Measurements from ENCODE around the gene USP12.

The USP12 gene

GRCh38 chr13:27140060-27140459 is 31.6 kb downstream of the USP12 start:
- H3K4me3 ChIP-seq (ENCODE audit: control insufficient read depth, low read depth, low read length) = no peak overlapping the region
- no peak for DNase-seq (ENCODE audit: low read depth)
- TF ChIP-seq, protein P1, sequence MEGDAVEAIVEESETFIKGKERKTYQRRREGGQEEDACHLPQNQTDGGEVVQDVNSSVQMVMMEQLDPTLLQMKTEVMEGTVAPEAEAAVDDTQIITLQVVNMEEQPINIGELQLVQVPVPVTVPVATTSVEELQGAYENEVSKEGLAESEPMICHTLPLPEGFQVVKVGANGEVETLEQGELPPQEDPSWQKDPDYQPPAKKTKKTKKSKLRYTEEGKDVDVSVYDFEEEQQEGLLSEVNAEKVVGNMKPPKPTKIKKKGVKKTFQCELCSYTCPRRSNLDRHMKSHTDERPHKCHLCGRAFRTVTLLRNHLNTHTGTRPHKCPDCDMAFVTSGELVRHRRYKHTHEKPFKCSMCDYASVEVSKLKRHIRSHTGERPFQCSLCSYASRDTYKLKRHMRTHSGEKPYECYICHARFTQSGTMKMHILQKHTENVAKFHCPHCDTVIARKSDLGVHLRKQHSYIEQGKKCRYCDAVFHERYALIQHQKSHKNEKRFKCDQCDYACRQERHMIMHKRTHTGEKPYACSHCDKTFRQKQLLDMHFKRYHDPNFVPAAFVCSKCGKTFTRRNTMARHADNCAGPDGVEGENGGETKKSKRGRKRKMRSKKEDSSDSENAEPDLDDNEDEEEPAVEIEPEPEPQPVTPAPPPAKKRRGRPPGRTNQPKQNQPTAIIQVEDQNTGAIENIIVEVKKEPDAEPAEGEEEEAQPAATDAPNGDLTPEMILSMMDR (IDR thresholded peaks at IDR 0.05; ENCODE audit: control insufficient read depth, insufficient read depth, low read depth, low read length, missing control alignments) = no peak

DNA sequence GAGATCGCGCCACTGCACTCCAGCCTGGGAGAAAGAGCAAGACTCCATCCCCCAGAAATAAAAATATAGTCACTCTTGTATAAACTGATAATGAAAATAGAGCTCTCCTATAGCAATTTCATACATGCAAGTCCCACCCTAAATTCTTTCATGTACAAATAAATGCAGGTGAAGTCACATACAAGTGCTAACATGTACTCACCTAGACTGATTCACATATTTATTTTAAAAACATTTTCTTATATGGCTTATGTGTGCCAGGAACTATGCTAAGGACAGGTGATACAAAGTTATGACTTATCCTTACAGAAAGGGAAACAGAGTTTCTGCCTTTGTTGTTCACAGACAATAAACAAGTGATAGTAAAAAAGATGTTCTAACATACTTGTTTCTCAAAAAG is 32.0 kb downstream of the USP12 start:
- H3K4me3 ChIP-seq (ENCODE audit: control insufficient read depth, low read depth, low read length) = no peak overlapping the region
- TF ChIP-seq, protein P1 (IDR thresholded peaks at IDR 0.05; ENCODE audit: control insufficient read depth, insufficient read depth, low read depth, low read length, missing control alignments) = no peak
- no peak for DNase-seq (ENCODE audit: low read depth)

- no peak for DNase-seq (ENCODE audit: low read depth)
- no peak overlapping the region for H3K4me3 ChIP-seq (ENCODE audit: control insufficient read depth, low read depth, low read length)
- TF ChIP-seq, protein P1 (IDR thresholded peaks at IDR 0.05; ENCODE audit: control insufficient read depth, insufficient read depth, low read depth, low read length, missing control alignments) = no peak
Measured at GRCh38 chr13:27138457-27139093, 33.0 kb downstream of the USP12 start.

DNA sequence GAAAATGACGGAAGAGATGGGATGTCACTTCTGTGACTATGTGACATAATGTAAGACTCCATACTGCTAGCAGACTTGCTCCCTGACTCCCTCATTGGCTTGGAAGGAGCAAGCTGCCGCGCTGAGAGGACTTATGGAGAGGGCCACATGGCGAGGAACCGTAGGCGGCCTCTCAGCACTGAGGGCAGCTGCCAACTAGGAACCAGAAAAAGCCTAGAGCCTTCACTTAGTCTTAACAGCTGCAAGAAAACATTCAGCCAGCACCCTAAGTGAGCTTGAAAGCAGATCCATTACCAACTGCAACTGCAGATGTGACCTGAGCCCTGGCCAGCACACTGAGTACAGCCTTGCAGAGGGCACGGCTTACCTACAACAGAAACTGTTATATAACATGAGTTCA is 33.9 kb downstream of the USP12 start:
- TF ChIP-seq, protein P1 (IDR thresholded peaks at IDR 0.05; ENCODE audit: control insufficient read depth, insufficient read depth, low read depth, low read length, missing control alignments) = no peak
- no peak overlapping the region for H3K4me3 ChIP-seq (ENCODE audit: control insufficient read depth, low read depth, low read length)
- no peak for DNase-seq (ENCODE audit: low read depth)

- TF ChIP-seq, protein P1 (IDR thresholded peaks at IDR 0.05; ENCODE audit: control insufficient read depth, insufficient read depth, low read depth, low read length, missing control alignments) = no peak
- H3K4me3 ChIP-seq (ENCODE audit: control insufficient read depth, low read depth, low read length) = no peak overlapping the region
- DNase-seq (ENCODE audit: low read depth) = no peak
Measured at GRCh38 chr13:27135023-27135422, 36.6 kb downstream of the USP12 start.

DNA sequence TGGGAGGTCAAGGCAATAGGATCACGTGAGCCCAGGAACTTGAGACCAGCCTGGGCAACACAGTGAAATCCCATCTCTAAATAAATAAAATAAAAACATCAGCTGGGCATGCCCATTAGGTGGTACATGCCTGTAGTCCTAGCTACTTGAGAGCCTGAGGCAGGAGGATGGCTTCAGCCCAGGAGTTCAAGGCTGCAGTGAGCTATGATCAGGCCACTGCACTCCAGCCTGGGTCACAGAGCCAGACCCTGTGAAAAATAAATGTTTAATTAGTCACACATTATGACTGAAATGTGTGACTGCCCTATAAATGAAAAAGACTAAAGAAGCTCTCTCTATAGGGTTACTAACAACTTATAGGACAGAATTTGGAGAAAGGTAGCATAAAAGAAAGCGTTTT is 37.7 kb downstream of the USP12 start:
- no peak for DNase-seq (ENCODE audit: low read depth)
- TF ChIP-seq, protein P1 (IDR thresholded peaks at IDR 0.05; ENCODE audit: control insufficient read depth, insufficient read depth, low read depth, low read length, missing control alignments) = no peak
- H3K4me3 ChIP-seq (ENCODE audit: control insufficient read depth, low read depth, low read length) = no peak overlapping the region
